ENCODE data around the gene OTOP1.
"Not testable (repeated sequence)": the region's sequence is repeated elsewhere in the genome, so short reads cannot be mapped to it uniquely, and the experiment has no call there.

OTOP1 gene

DNA sequence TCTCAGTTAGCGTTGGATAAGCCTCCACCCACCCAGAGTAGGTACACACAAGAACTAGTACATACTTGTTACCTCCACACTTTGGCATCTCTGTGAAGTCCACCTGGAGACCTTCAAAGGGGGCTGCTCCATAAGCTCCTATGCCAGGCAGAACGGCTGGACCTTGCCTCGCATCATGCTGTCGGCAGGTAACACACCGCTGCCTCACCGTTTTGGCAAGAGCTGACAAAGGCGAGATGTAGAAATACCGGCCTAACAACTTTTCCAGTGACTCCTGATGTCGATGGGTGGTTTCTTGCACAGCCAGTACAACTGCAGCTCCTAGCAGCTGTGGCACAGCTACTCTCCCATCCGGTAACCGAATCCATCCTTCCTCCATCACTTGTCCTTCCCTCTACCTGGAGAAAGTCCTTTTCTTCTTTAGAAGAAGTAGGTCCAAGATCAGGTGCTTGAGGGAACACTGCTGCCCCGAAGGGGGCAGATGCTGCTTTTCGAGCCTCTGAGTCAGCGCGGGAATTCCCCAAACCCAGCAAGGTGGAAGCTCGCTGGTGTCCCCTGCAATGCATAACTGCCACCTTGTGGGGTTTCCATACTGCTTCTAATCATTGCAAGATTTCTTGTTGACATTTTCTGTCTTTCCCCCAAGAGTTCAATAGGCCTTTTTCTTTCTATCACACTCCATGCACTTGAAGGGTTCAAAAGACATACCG is 65.6 kb downstream of the OTOP1 start:
- peak; percentile 66 for DNase-seq

DNA sequence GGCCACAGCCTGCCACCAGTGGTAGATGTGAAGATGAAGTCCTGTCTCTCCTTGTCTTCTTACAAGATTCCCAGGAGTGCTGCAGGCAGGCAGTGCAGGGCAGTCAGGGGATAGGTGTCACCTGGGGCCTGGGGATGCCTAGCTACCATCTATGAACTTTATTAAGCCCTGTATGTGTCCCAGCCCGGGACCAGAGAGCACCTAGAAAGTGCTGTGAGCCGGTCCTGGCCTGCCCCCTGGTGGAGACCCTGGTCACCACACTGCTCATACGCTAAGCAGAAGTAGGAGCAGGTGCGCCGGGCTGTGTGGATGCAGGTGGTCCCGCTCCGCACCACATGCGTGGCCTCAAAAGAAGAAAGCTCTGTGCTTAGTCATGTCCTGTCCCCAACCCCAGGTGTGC is 81.1 kb downstream of the OTOP1 start:
- DNase-seq: peak; percentile 71

DNA sequence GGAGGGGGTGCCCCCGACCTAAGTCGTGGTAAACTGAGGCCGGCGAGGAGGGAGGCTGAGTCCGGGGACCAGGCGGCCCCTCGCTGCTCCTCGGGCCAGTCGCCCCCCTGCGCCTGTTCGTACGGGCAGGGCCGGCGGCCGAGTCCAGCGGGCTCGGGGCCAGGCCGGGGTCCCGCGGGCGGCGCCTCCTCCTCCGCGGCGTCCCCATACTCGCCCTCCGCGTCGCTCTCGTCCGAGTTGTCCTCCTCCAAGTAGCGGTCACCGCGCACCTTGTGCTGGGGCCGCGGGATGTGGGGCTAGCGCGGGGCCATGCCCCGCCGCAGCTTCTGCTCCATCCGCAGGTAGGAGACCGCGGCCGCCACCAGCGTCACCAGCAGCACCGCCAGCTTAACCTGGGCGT is 83.4 kb downstream of the OTOP1 start:
- DNase-seq: not testable (repeated sequence)

DNA sequence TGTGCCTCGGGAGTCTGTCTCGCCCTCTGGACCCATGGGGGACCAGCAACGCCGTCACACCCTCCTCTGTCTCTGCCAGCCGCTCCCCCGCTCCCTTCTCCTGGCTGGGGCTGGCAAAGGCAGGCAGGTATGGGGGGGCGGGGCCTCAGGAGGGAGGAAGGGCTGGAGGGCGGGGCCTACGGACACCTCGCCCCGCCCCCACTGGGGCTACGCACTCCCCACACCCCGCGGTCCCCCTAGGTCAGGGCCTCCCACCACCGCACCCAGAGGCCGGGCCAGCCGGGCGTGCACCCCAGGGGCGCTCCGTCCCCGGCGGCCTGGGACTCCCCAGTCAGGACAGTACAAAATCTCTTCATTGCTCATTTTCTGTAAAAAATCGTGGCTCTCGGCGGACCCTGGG is 84.0 kb downstream of the OTOP1 start:
- not testable (repeated sequence) for DNase-seq

DNA sequence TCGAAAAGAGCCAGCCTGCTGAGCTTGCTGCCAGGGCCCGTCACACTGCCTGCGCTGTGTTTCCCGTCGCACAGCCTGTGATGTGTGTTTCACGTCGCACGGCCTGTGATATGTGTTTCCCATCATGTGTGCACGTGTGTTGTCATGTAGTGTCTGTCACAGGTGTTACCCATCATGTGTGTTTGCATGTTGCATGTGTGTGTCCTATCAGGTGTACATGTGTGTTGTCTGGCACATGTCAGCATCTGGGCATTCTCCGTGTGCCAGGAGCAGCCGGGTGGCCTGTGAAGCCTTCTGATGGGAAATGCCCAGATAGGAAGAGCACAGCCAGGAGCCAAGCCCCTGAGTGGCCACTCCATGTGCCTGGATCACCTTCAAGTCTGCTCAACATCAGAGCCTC is 85.5 kb downstream of the OTOP1 start:
- not testable (repeated sequence) for DNase-seq
